ENCODE data around the gene ZNF219. TPM values are rescaled to one million over a fixed set of nuclear protein-coding genes. Genes with fewer than 3 reads are reported as not detected.

ZNF219 gene
- 23.3 to 26.3 TPM (median 23.9 TPM) in 3 replicates for total RNA-seq
- long read RNA-seq, partial matches to known transcripts, result 19 of 30 reads
- long read RNA-seq, other reads (novel, unspliced or antisense), result 6 of 30 reads

DNA sequence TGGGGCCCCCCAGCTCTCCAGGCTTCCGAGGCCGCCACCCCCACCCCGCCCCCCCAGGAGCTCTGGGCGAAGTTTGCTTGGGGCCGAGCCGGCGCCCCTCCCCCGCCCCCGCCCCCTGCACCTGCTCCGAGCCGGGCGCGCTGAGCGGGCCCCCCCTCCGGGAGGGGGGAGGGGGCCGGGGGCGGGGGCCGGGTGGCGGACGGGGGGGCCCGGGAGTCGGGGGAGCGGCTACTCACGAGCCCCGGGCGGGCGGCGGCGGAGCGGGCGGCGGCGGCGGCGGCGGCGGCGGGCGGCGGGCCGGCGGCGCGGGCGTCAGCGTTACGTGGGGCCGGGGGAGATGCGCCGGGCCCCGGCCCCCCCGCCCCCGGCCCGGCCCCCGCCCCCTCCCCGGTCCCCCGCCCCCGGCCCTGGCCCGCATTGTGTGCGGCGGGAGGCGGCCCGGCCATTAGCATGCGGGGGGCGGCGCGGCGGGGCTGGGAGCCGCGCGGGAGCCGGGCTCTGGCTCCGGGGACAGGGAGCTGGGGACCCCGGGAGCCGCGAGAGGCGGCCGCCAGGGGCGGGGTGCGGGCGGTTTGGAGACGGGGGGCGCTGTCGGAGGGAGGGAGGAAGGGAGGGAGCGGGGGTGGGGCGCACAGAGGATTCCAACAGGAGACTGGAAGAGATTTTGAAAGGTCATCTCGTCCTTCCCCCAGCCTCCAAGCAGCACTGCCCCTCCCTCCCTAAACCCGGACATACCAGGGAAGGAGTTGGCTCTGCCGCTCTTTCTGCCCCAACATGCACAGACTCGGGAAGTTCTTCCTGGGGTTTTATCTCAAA lies at the start of gene ZNF219:
Gene ZNF219 (minus strand): TSS at position 580 of the 816 bp plus-strand sequence. CDS start 5,064 bp downstream, outside the sequence.
- TF ChIP-seq CTCF (IDR thresholded peaks at IDR 0.05), result peak; percentile 40
- Mint-ChIP-seq H3K4me3 (ENCODE audit: unreplicated experiment) (peak within 1 kb of the TSS; percentile 76), H3K36me3 (ENCODE audit: low read depth) (peaks cover under 1% of the 10 kb centered on the region), H3K27me3 (ENCODE audit: low read depth) (no peaks in the 10 kb centered on the region), H3K4me1 (ENCODE audit: low read depth) (peaks cover 62% of the 10 kb centered on the region), H3K9me3 (ENCODE audit: low read depth) (no peaks in the 10 kb centered on the region), H3K27ac (ENCODE audit: unreplicated experiment) (peak within 1 kb of the TSS; percentile 86)
- no peak for DNase-seq (ENCODE audit: low spot score)

DNA sequence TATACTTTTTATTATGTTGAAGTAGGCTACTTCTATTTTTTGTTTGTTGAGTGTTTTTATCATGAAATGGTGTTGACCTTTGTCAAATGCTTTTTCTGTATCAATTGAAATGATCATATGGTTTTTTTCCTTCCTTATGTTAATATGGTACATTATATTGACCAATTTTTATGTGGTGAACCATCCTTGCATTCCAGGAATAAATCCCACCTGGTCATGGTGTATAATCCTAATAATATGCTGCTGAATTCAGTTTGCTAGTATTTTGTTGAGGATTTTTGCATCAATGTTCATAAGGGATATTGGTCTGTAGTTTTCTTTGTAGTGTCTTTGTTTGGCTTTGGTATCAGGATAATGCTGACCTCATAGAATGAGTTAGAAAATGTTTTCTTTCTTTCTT lies 47.0 kb upstream of the ZNF219 start:
- H3K27me3 Mint-ChIP-seq (ENCODE audit: low read depth), result peaks cover 3% of the 10 kb centered on the region
- peaks cover 2% of the 10 kb centered on the region for H3K36me3 Mint-ChIP-seq (ENCODE audit: low read depth)
- no peak for DNase-seq (ENCODE audit: low spot score)
- no peak overlapping the region for H3K27ac Mint-ChIP-seq (ENCODE audit: unreplicated experiment)
- peaks cover 17% of the 10 kb centered on the region for H3K9me3 Mint-ChIP-seq (ENCODE audit: low read depth)
- no peaks in the 10 kb centered on the region for H3K4me1 Mint-ChIP-seq (ENCODE audit: low read depth)
- no peak overlapping the region for H3K4me3 Mint-ChIP-seq (ENCODE audit: unreplicated experiment)
- no peak for TF ChIP-seq CTCF (IDR thresholded peaks at IDR 0.05)

GRCh38 chr14:21142357-21142756 lies 43.9 kb upstream of the ZNF219 start:
- Mint-ChIP-seq H3K27me3 (ENCODE audit: low read depth) (peaks cover 2% of the 10 kb centered on the region), H3K36me3 (ENCODE audit: low read depth) (peaks cover 2% of the 10 kb centered on the region), H3K4me3 (ENCODE audit: unreplicated experiment) (no peak overlapping the region), H3K9me3 (ENCODE audit: low read depth) (peaks cover 17% of the 10 kb centered on the region), H3K4me1 (ENCODE audit: low read depth) (no peaks in the 10 kb centered on the region), H3K27ac (ENCODE audit: unreplicated experiment) (peak overlapping the region; percentile 14)
- TF ChIP-seq CTCF (IDR thresholded peaks at IDR 0.05), result no peak
- DNase-seq (ENCODE audit: low spot score), result no peak

GRCh38 chr14:21136024-21136423 lies 37.6 kb upstream of the ZNF219 start:
- Mint-ChIP-seq H3K9me3 (ENCODE audit: low read depth) (peaks cover 5% of the 10 kb centered on the region), H3K36me3 (ENCODE audit: low read depth) (no peaks in the 10 kb centered on the region), H3K27ac (ENCODE audit: unreplicated experiment) (no peak overlapping the region), H3K27me3 (ENCODE audit: low read depth) (no peaks in the 10 kb centered on the region), H3K4me3 (ENCODE audit: unreplicated experiment) (no peak overlapping the region), H3K4me1 (ENCODE audit: low read depth) (no peaks in the 10 kb centered on the region)
- peak; percentile 85 for TF ChIP-seq CTCF (IDR thresholded peaks at IDR 0.05)
- DNase-seq (ENCODE audit: low spot score), result no peak

DNA sequence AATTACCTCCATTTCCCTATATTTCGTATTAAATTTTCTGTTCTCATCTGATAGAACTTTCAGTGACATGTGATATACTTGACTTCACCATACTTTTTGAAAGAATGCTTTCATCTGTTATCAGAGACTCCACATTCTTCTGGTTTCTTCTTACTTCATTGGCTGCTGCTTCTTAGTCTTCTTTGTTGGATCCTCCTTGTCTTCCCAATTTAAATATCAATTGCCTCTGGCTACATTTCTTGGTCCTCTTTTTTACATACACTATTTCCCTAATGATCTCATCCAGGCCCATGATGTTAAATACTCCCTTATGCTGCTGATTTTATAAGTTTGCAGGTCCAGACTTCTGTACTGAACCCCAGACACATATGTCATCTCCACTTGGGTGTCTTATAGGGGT lies 35.4 kb upstream of the ZNF219 start:
- peaks cover 3% of the 10 kb centered on the region for H3K27me3 Mint-ChIP-seq (ENCODE audit: low read depth)
- no peak for TF ChIP-seq CTCF (IDR thresholded peaks at IDR 0.05)
- DNase-seq (ENCODE audit: low spot score), result no peak
- H3K27ac Mint-ChIP-seq (ENCODE audit: unreplicated experiment), result no peak overlapping the region
- no peaks in the 10 kb centered on the region for H3K4me1 Mint-ChIP-seq (ENCODE audit: low read depth)
- peaks cover 8% of the 10 kb centered on the region for H3K9me3 Mint-ChIP-seq (ENCODE audit: low read depth)
- H3K4me3 Mint-ChIP-seq (ENCODE audit: unreplicated experiment), result no peak overlapping the region
- no peaks in the 10 kb centered on the region for H3K36me3 Mint-ChIP-seq (ENCODE audit: low read depth)
